GM06990 (cell line): ENCODE results near the gene BLM.
"Not testable (repeated sequence)": the region's sequence is repeated elsewhere in the genome, so short reads cannot be mapped to it uniquely, and the experiment has no call there.

Experiments
- DNase-seq: peaks from one replicate; pipeline ENCODE4 v3.0.0-alpha.2; 2011; ENCODE audit not compliant: insufficient read length; ENCODE audit errors: extremely low read depth
- H3K27me3 ChIP-seq: replicated peaks from 2 replicates; pipeline ENCODE4 v1.6.0; 2011; ENCODE audit warnings: low read length; ENCODE audit not compliant: control insufficient read depth, insufficient read depth
- H3K36me3 ChIP-seq: 2 replicates; pipeline ENCODE4 v1.5.1; 2011; ENCODE audit warnings: low read length; ENCODE audit not compliant: control insufficient read depth, insufficient read depth
- H3K4me3 ChIP-seq: replicated peaks from 2 replicates; pipeline ENCODE4 v1.5.1; 2011; ENCODE audit warnings: low read depth, mild to moderate bottlenecking, control low read depth, low read length
- CTCF ChIP-seq: IDR thresholded peaks from 2 replicates; pipeline ENCODE4 v1.5.1; 2011; ENCODE audit warnings: low read length, control low read depth, mild to moderate bottlenecking, inconsistent platforms; ENCODE audit not compliant: insufficient read depth, poor library complexity, severe bottlenecking

BLM gene

GRCh38 chr15:90720131-90720530 is 3.0 kb downstream of the BLM start:
- Histone ChIP-seq H3K27me3 (no peaks in the 10 kb centered on the region), H3K36me3 (peaks cover 2% of the 10 kb centered on the region; the same call in 1 of the 2 replicates), H3K4me3 (no peak overlapping the region)
- no peak for DNase-seq
- no peak for TF ChIP-seq CTCF

GRCh38 chr15:90729261-90729660 is 12.1 kb downstream of the BLM start:
- Histone ChIP-seq H3K36me3 (peaks cover 2% of the 10 kb centered on the region; the same call in 1 of the 2 replicates), H3K4me3 (no peak overlapping the region), H3K27me3 (no peaks in the 10 kb centered on the region)
- TF ChIP-seq CTCF: no peak
- DNase-seq: no peak

GRCh38 chr15:90730290-90730689 is 13.1 kb downstream of the BLM start:
- TF ChIP-seq CTCF: no peak
- no peak overlapping the region for H3K4me3 ChIP-seq
- H3K27me3 ChIP-seq: no peaks in the 10 kb centered on the region
- no peaks in the 10 kb centered on the region; the same call in 1 of the 2 replicates for H3K36me3 ChIP-seq
- no peak for DNase-seq

- no peak for DNase-seq
- Histone ChIP-seq H3K27me3 (no peaks in the 10 kb centered on the region), H3K36me3 (no peaks in the 10 kb centered on the region; the same call in 1 of the 2 replicates), H3K4me3 (no peak overlapping the region)
- TF ChIP-seq CTCF: no peak
Observed at GRCh38 chr15:90735923-90736322, 18.8 kb downstream of the BLM start.

- not testable (repeated sequence) for H3K4me3 ChIP-seq, H3K36me3 ChIP-seq, H3K27me3 ChIP-seq, DNase-seq
Observed at GRCh38 chr15:90740545-90740944, 23.4 kb downstream of the BLM start.

- no peak for DNase-seq
- Histone ChIP-seq H3K36me3 (no peaks in the 10 kb centered on the region), H3K4me3 (no peak overlapping the region), H3K27me3 (no peaks in the 10 kb centered on the region)
- TF ChIP-seq CTCF: no peak
Observed at GRCh38 chr15:90742087-90742486, 24.9 kb downstream of the BLM start.
